ENCODE results near the gene C4orf50. TPM values are rescaled to one million over a fixed set of nuclear protein-coding genes. Genes with fewer than 3 reads are reported as not detected.

C4orf50 gene
- total and polyA plus RNA-seq, 4 experiments from 2014 or later, result 0.02 to 0.26 (median 0.25) TPM; not detected in 1

GRCh38 chr4:5930876-5931275 is 87.4 kb downstream of the C4orf50 start:
- H3K4me1 Mint-ChIP-seq, result no peaks in the 10 kb centered on the region
- CTCF ChIA-PET (ENCODE audit: partially characterized antibody), result no interaction called here
- H3K27ac ChIP-seq (ENCODE audit: low read depth, low read length), result no peak overlapping the region
- intact Hi-C loops (cut with micrococcal nuclease), result no loop called here
- H3K27me3 Mint-ChIP-seq, result peaks cover 9 to 13% of the 10 kb centered on the region in 2 donors
- H3K9me3 ChIP-seq (ENCODE audit: control insufficient read depth in 1 of 2, low read length in 2 of 2), result no peaks in the 10 kb centered on the region
- no peaks in the 10 kb centered on the region for H3K4me1 ChIP-seq (ENCODE audit: insufficient read depth, low read length)
- no peaks in the 10 kb centered on the region for H3K36me3 ChIP-seq (ENCODE audit: insufficient read depth, low read length)
- no peak overlapping the region for H3K27ac Mint-ChIP-seq
- H3K36me3 Mint-ChIP-seq, result no peaks in the 10 kb centered on the region
- no peaks in the 10 kb centered on the region for H3K9me3 Mint-ChIP-seq
- no peak overlapping the region for H3K4me3 Mint-ChIP-seq
- POLR2A ChIA-PET (ENCODE audit: partially characterized antibody), result no interaction called here
- no peak for DNase-seq
- no peak overlapping the region for H3K4me3 ChIP-seq (ENCODE audit: low read length in 2 of 2)
- no peaks in the 10 kb centered on the region for H3K27me3 ChIP-seq (ENCODE audit: insufficient read depth, low read length)

- Mint-ChIP-seq H3K4me1 (no peaks in the 10 kb centered on the region), H3K27me3 (peaks cover 9 to 13% of the 10 kb centered on the region in 2 donors), H3K27ac (no peak overlapping the region), H3K36me3 (no peaks in the 10 kb centered on the region), H3K4me3 (no peak overlapping the region), H3K9me3 (no peaks in the 10 kb centered on the region)
- intact Hi-C loops (cut with micrococcal nuclease), result no loop called here
- Histone ChIP-seq H3K9me3 (ENCODE audit: control insufficient read depth in 1 of 2, low read length in 2 of 2) (no peaks in the 10 kb centered on the region), H3K27me3 (ENCODE audit: insufficient read depth, low read length) (no peaks in the 10 kb centered on the region), H3K27ac (ENCODE audit: low read depth, low read length) (no peak overlapping the region), H3K4me1 (ENCODE audit: insufficient read depth, low read length) (no peaks in the 10 kb centered on the region), H3K4me3 (ENCODE audit: low read length in 2 of 2) (no peak overlapping the region), H3K36me3 (ENCODE audit: insufficient read depth, low read length) (no peaks in the 10 kb centered on the region)
- ChIA-PET POLR2A (ENCODE audit: partially characterized antibody) (no interaction called here), CTCF (ENCODE audit: partially characterized antibody) (no interaction called here)
- DNase-seq, result no peak
Observed at GRCh38 chr4:5930456-5930855, 87.8 kb downstream of the C4orf50 start.

- Mint-ChIP-seq H3K9me3 (no peaks in the 10 kb centered on the region), H3K27me3 (peaks cover 7 to 13% of the 10 kb centered on the region in 2 donors), H3K4me3 (no peak overlapping the region), H3K27ac (no peak overlapping the region), H3K4me1 (no peaks in the 10 kb centered on the region), H3K36me3 (no peaks in the 10 kb centered on the region)
- ChIA-PET POLR2A (ENCODE audit: partially characterized antibody) (no interaction called here), CTCF (ENCODE audit: partially characterized antibody) (no interaction called here)
- no peak overlapping the region for H3K4me3 ChIP-seq (ENCODE audit: low read length in 2 of 2)
- no peak for DNase-seq
- intact Hi-C loops (cut with micrococcal nuclease), result no loop called here
- H3K27ac ChIP-seq (ENCODE audit: low read depth, low read length), result no peak overlapping the region
- H3K27me3 ChIP-seq (ENCODE audit: insufficient read depth, low read length), result no peaks in the 10 kb centered on the region
- H3K9me3 ChIP-seq (ENCODE audit: control insufficient read depth in 1 of 2, low read length in 2 of 2), result no peaks in the 10 kb centered on the region
- H3K4me1 ChIP-seq (ENCODE audit: insufficient read depth, low read length), result no peaks in the 10 kb centered on the region
- no peaks in the 10 kb centered on the region for H3K36me3 ChIP-seq (ENCODE audit: insufficient read depth, low read length)
Observed at GRCh38 chr4:5928844-5929420, 89.3 kb downstream of the C4orf50 start.

DNA sequence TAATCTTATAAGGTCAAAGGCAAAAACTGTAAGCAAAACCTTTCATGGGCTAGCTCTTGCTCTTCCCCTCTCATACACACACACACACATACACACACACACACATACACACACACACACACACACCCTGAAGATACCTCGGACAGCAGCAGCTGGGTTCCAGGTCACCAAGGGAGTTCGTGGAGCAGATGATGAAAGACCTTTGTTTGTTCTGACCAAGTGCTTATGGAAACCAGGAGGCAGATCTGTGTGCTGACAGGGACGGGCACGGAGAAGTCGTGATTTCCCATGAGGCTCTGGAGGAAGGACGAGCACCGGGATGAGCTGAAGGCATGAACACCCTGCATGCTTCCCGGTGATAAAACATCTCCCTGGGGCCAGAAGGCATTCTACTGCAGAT is 90.0 kb downstream of the C4orf50 start:
- intact Hi-C loops (cut with micrococcal nuclease), result no loop called here
- no peaks in the 10 kb centered on the region for H3K9me3 Mint-ChIP-seq

DNA sequence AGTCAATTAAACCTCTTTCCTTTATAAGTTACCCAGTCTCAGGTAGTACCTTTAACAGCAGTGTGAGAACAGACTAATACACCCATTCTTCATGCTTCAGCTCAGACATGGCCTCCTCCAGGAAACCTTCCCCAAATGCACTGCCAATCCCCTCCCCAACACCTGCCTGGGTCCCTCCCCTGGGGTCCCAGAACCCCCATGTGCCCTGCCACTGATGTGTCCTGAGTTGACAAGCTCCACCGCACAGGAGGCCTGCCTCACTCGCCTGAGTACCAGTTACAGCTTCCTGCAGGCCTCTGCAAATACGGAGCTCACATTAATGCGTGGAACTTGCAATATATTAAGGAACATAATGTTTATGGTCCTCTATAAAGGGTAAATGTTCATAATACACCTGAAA is 90.5 kb downstream of the C4orf50 start:
- Mint-ChIP-seq H3K4me1 (no peaks in the 10 kb centered on the region), H3K9me3 (no peaks in the 10 kb centered on the region), H3K36me3 (no peaks in the 10 kb centered on the region), H3K27me3 (peaks cover 4 to 10% of the 10 kb centered on the region in 2 donors), H3K27ac (no peak overlapping the region), H3K4me3 (no peak overlapping the region)
- intact Hi-C loops (cut with micrococcal nuclease), result no loop called here
- DNase-seq, result no peak
- H3K36me3 ChIP-seq (ENCODE audit: insufficient read depth, low read length), result no peaks in the 10 kb centered on the region
- H3K27ac ChIP-seq (ENCODE audit: low read depth, low read length), result no peak overlapping the region
- CTCF ChIA-PET (ENCODE audit: partially characterized antibody), result no interaction called here
- POLR2A ChIA-PET (ENCODE audit: partially characterized antibody), result no interaction called here
- no peaks in the 10 kb centered on the region for H3K27me3 ChIP-seq (ENCODE audit: insufficient read depth, low read length)
- H3K9me3 ChIP-seq (ENCODE audit: control insufficient read depth in 1 of 2, low read length in 2 of 2), result no peaks in the 10 kb centered on the region
- H3K4me1 ChIP-seq (ENCODE audit: insufficient read depth, low read length), result no peaks in the 10 kb centered on the region
- no peak overlapping the region for H3K4me3 ChIP-seq (ENCODE audit: low read length in 2 of 2)

More for the DNA sequence above, 90.0 kb downstream of the C4orf50 start:
- Mint-ChIP-seq H3K27me3 (peaks cover 4 to 10% of the 10 kb centered on the region in 2 donors), H3K36me3 (no peaks in the 10 kb centered on the region), H3K27ac (no peak overlapping the region), H3K4me1 (no peaks in the 10 kb centered on the region), H3K4me3 (no peak overlapping the region)
- H3K27me3 ChIP-seq (ENCODE audit: insufficient read depth, low read length), result no peaks in the 10 kb centered on the region
- CTCF ChIA-PET (ENCODE audit: partially characterized antibody), result no interaction called here
- no peak overlapping the region for H3K27ac ChIP-seq (ENCODE audit: low read depth, low read length)
- H3K9me3 ChIP-seq (ENCODE audit: control insufficient read depth in 1 of 2, low read length in 2 of 2), result no peaks in the 10 kb centered on the region
- no peaks in the 10 kb centered on the region for H3K36me3 ChIP-seq (ENCODE audit: insufficient read depth, low read length)
- POLR2A ChIA-PET (ENCODE audit: partially characterized antibody), result no interaction called here
- no peak overlapping the region for H3K4me3 ChIP-seq (ENCODE audit: low read length in 2 of 2)
- no peaks in the 10 kb centered on the region for H3K4me1 ChIP-seq (ENCODE audit: insufficient read depth, low read length)
- no peak for DNase-seq

GRCh38 chr4:5927116-5927515 is 91.1 kb downstream of the C4orf50 start:
- POLR2A ChIA-PET (ENCODE audit: partially characterized antibody), result no interaction called here
- Mint-ChIP-seq H3K9me3 (no peaks in the 10 kb centered on the region), H3K27ac (no peak overlapping the region)

DNA sequence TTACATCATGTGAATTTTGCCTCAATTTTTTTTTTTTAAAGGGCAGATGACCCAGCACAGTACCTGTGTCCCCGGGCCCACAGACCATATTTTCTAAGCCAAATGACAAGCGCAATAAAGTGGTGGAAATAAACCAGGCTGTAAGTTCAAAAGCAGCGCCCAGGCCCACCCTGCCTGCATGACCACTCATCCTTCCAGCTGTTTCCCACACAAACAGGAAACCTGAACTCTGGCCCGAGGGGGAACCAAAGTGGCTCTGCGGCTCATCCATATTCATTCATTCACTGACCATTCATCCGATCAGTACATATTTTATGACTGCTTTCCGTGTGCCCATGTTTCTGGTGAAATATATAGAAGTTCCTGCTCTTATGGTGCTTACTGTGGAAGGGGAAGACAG is 91.6 kb downstream of the C4orf50 start:
- Mint-ChIP-seq H3K4me3 (no peak overlapping the region), H3K27me3 (peaks cover 3 to 12% of the 10 kb centered on the region in 2 donors), H3K36me3 (no peaks in the 10 kb centered on the region), H3K4me1 (no peaks in the 10 kb centered on the region), H3K27ac (no peak overlapping the region), H3K9me3 (no peaks in the 10 kb centered on the region)
- ChIA-PET POLR2A (ENCODE audit: partially characterized antibody) (no interaction called here), CTCF (ENCODE audit: partially characterized antibody) (no interaction called here)
- Histone ChIP-seq H3K4me1 (ENCODE audit: insufficient read depth, low read length) (no peaks in the 10 kb centered on the region), H3K9me3 (ENCODE audit: control insufficient read depth in 1 of 2, low read length in 2 of 2) (no peaks in the 10 kb centered on the region), H3K27me3 (ENCODE audit: insufficient read depth, low read length) (no peaks in the 10 kb centered on the region), H3K36me3 (ENCODE audit: insufficient read depth, low read length) (no peaks in the 10 kb centered on the region), H3K4me3 (ENCODE audit: low read length in 2 of 2) (no peak overlapping the region), H3K27ac (ENCODE audit: low read depth, low read length) (no peak overlapping the region)
- intact Hi-C loops (cut with micrococcal nuclease), result no loop called here
- no peak for DNase-seq

More at GRCh38 chr4:5927116-5927515, 91.1 kb downstream of the C4orf50 start:
- Mint-ChIP-seq H3K36me3 (no peaks in the 10 kb centered on the region), H3K27me3 (peaks cover 4 to 12% of the 10 kb centered on the region in 2 donors), H3K4me1 (no peaks in the 10 kb centered on the region), H3K4me3 (no peak overlapping the region)
- DNase-seq, result no peak
- CTCF ChIA-PET (ENCODE audit: partially characterized antibody), result no interaction called here
- Histone ChIP-seq H3K4me1 (ENCODE audit: insufficient read depth, low read length) (no peaks in the 10 kb centered on the region), H3K27me3 (ENCODE audit: insufficient read depth, low read length) (no peaks in the 10 kb centered on the region), H3K4me3 (ENCODE audit: low read length in 2 of 2) (no peak overlapping the region), H3K36me3 (ENCODE audit: insufficient read depth, low read length) (no peaks in the 10 kb centered on the region), H3K27ac (ENCODE audit: low read depth, low read length) (no peak overlapping the region), H3K9me3 (ENCODE audit: control insufficient read depth in 1 of 2, low read length in 2 of 2) (no peaks in the 10 kb centered on the region)
- intact Hi-C loops (cut with micrococcal nuclease), result no loop called here
